Stomach (tissue), 4 donors: ENCODE measurements around the gene RASGRP3.

ENCODE experiments used
- CTCF ChIP-seq, 7 experiments: fragments of 450-650 bp in 4 of 7; fragments of 200-600 bp in 3 of 7; sonication (generic) in 3 of 7; IDR thresholded peaks; one replicate each; pipeline ENCODE4 v1.5.1; 2016 to 2019; ENCODE audit warnings: antibody characterized with exemption in 7 of 7, control low read depth in 2 of 7, mild to moderate bottlenecking in 1 of 7
- POLR2A ChIP-seq, 4 donors: fragments of 450-650 bp; IDR thresholded peaks; one replicate each; pipeline ENCODE4 v1.6.1; 2016; ENCODE audit warnings: antibody characterized with exemption in 4 of 4, control low read depth in 2 of 4, mild to moderate bottlenecking in 1 of 4, moderate library complexity in 1 of 4
- POLR2AphosphoS5 ChIP-seq, 3 donors: sonication (generic); formaldehyde crosslinking; IDR thresholded peaks; one replicate each; pipeline ENCODE4 v1.6.1; 2016; ENCODE audit warnings: antibody characterized with exemption in 3 of 3

GRCh38 chr2:33496726-33497125 lies 20.3 kb downstream of the RASGRP3 start:
- TF ChIP-seq CTCF (IDR thresholded peaks at IDR 0.05): no peak
- no peak for TF ChIP-seq POLR2AphosphoS5 (IDR thresholded peaks at IDR 0.05)
- TF ChIP-seq POLR2A (IDR thresholded peaks at IDR 0.05): no peak
